COLO829 (cell line): ENCODE results near the gene ZCCHC9.
"Not testable (repeated sequence)": the region's sequence is repeated elsewhere in the genome, so short reads cannot be mapped to it uniquely, and the experiment has no call there.

Experiments used
- DNase-seq: peaks from one replicate; pipeline ENCODE4 v3.0.0; 2012; ENCODE audit warnings: low spot score

ZCCHC9 gene

DNA sequence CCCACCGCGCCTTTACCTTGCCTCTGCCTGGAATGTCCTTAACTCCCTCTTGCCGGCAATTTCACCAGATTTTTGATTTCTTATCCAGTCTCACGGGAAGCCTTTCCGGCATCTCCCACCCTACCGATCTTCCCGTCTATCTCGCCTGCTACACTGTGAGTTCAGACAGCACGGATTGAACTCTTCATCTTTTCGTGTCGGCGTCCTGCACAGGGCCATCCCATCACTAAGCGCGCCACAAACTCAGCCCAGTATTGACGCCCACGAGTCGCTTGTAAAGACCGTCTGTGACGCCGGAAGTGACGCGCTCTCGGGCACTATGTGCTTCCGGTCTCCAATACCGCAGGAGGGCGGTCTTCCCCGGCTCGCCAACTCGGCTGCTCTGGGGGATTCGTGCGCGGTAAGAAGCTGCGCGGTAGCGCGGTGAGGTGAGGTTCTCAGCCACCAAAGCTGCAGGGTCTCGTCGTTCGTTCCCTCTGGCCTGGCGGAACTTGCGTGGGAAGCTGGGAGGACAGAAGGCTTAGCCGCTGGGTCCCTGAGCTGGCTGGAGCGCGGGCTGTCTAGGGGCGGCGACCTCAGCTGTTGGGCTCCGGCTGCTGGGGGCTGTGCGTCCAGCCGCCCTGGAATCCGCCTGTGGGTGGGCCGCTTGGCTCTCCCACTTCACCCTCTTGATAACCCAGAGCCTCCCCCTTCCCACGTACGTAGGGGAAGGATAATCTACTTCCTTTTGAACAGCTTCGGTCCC is at the start of gene ZCCHC9:
TSS of gene ZCCHC9 (plus strand) at position 317 of the 745 bp plus-strand sequence. CDS start 3,171 bp downstream, outside the sequence.
- peak; percentile 31 for DNase-seq

DNA sequence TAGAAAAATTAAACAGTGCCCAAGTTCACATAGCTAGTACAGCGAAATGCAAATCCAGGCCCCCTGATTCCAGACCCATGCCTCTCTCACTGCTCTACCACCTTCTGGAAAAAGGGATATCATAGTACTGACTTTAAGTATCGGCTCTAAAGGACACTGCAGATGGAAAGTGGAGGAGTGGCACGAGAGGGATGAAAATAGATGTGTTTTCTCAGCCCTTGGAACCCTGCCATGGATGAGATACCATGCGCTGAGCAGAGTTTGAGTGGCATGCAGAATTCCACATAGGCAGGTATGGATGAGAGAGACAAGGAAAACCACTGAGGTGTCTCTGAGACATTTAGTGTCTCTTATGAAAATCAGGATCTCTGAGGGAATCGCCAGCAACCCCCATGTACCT is 49.5 kb upstream of the ZCCHC9 start:
- DNase-seq: no peak

DNA sequence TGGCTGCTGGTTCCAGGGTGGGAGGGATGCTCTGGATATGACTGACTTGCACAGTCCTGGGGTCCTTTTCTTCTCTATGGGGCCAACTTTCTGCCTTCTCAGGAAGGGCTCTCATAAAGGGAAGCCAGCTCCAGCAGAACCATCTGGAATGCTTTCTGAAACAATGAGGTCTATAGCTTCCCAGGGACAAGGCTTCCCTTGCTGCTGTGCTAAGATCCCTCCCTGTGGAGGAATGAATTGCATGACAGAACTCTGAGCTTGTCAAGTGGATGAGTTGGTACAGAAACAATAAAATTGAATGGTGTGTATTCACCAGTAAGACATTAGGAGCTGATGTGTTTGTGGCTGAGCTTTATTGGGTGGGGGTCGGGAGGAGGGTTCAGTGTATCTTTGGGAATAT is 48.5 kb upstream of the ZCCHC9 start:
- DNase-seq: no peak

GRCh38 chr5:81253875-81254274 is 47.5 kb upstream of the ZCCHC9 start:
- no peak for DNase-seq

- no peak for DNase-seq
Measured at GRCh38 chr5:81254886-81255559, 46.4 kb upstream of the ZCCHC9 start.

- no peak for DNase-seq
Measured at GRCh38 chr5:81256766-81257165, 44.6 kb upstream of the ZCCHC9 start.

- DNase-seq: not testable (repeated sequence)
Measured at GRCh38 chr5:81262796-81263195, 38.6 kb upstream of the ZCCHC9 start.

DNA sequence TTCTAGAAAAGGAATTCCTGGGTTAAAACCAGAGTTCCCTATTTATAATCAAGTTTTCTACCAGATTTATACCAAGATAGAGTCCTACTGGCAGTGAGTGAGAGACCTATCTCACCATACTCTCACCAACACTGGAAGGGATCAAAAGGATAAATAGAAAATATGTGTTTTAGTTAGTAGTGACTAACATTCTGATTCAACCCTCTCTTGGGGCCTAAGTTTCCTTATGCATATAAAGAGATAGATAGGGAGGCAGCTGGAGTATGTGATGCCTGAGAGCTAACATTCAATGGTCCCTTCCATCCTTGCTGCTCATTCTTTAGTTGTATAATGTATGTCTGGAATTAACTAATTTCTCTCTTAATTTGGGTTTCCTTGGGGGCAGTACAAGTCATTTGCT is 36.3 kb upstream of the ZCCHC9 start:
- DNase-seq: no peak

DNA sequence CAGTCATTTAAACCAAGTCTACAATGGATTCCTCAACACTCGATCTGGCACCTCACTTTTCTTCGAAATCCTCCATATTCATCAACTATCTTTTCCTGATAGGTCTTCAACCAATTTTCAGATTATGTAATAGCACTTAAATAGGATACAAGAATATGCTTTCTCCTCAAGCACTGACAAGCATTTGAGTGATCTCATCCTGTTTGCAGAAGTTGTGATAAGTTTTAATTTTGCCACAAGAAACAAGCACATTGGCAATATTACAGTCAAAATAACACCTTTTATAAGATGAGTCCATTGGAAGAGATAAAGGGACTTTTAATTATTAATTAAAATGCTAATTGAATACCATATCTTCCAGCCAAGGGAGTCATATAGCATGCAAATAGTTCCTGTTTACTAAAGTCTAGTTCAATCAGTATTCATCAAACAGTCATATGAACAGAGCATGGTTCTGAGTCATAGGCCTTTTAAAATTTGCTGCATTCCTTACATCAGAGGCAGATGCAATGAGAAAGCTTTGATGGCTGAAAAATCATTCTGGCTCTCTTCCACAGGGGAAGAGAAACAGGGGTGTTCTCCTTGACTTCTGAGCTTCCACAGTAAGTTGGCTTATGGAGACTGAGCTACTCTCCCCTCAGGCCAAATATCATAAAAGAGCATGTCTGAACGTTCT is 32.7 kb upstream of the ZCCHC9 start:
- DNase-seq: peak; percentile 79

DNA sequence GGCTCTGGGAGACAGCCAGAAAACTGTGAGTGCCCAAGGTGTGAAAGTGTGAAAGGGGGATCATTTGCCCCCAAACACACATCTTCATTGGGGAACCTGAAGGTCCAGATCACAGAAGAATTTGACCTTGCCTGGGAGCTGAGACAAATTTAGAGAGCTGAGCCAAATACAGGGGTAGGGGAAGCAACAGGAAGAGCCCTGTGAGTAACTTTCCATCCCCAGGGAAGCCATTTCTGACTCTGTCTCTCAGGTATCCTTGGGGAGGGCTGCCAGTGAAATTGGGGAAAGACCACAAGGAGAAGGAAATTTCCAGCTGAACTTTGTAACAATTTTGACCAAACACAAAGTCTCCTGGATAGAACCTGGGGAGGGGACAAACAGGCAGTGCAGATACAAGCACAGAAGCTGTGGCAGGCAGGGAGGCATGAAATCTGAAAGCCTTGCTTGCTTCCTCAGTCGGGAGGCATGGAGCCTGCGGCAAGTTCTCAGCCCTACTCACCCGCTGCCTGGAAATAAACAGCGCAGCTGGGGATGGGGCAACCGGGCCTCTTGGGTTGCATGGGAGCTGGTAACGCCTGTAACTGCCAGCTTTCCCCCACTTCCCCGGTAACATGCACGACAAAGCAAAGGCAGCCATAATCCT is 31.5 kb upstream of the ZCCHC9 start:
- no peak for DNase-seq

GRCh38 chr5:81270394-81271027 is 30.9 kb upstream of the ZCCHC9 start:
- not testable (repeated sequence) for DNase-seq

GRCh38 chr5:81283976-81284375 is 17.4 kb upstream of the ZCCHC9 start:
- no peak for DNase-seq

DNA sequence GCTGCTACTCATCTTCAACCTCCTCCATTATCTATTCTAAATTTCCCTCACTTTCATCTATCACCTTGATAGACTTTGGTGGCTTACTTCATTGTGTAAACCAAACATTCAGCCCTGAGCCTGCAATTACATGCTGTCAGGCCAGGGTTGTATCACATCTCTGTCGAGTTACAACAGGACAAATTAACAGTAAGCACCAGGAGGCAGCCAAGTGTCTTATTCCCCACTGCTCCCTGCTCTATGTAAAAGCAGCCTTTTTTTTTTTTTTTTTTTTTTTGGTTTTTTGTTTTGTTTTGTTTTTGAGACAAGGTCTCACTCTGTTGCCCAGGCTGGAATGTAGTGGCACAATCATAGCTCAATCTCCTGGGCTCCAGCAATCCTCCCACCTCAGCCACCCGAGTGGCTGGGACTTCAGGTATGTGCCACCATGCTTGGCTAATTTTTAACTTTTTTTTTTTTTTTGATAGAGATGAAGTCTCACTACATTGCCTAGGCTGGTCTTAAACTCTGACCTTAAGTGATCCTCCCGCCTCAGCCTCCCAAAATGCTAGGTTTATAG is 15.2 kb upstream of the ZCCHC9 start:
- no peak for DNase-seq

DNA sequence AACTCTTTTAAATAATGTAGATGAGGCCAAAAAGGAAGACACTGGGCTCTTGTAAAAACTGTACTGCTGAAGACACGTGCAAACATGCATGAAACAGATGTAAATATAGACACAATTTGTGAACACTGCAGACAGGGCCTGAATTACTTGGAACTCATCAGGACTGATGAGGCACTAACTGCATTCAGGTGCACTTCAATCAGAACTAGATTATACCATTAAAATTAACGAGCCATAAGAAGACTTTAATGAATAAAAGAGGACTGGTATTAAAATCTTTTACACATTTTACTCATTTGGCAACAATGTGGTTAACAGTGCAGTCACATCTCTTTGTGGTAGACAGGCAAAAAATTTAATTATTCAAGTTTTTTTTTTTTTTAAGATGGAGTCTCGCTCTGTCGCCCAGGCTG is 13.4 kb upstream of the ZCCHC9 start:
- DNase-seq: no peak

GRCh38 chr5:81290146-81290545 is 11.2 kb upstream of the ZCCHC9 start:
- no peak for DNase-seq

- DNase-seq: no peak
Measured at GRCh38 chr5:81292130-81292529, 9.3 kb upstream of the ZCCHC9 start.

DNA sequence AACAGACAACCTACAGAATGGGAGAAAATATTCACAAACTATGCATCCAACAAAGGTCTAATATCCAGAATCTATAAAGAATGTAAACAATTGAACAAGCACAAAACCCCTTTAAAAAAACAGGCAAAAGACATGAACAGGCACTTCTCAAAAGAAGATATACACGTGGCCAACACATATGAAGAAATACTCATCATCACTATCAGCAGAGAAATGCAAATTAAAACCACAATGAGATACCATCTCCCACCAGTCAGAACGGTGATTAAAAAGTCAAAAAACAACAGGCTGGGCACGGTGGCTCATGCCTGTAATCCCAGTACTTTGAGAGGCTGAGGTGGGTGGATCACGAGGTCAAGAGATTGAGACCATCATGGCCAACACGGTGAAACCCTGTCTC is 7.4 kb upstream of the ZCCHC9 start:
- not testable (repeated sequence) for DNase-seq

GRCh38 chr5:81297531-81297930 is 3.9 kb upstream of the ZCCHC9 start:
- no peak for DNase-seq

DNA sequence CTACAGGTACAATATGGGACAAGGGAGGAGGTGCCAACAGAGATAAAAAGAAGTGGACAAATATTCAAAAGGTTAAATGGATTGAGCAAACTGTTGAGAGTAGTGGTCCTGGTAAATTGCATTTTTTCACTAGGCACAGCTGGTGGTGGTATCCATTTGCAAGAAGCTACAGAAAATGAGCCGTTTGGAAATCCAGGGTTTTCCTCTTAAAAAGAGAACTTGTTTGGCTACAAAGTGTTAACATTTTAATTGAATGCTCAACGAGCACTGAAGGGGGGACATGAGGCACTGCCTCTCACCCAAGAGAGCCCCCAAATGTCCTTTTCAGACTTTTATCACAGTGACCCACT is 491 bp upstream of the ZCCHC9 start:
- DNase-seq: no peak

GRCh38 chr5:81302596-81302995 is 1.2 kb downstream of the ZCCHC9 start:
- no peak for DNase-seq

- DNase-seq: peak; percentile 50
Measured at GRCh38 chr5:81303563-81303962, 2.2 kb downstream of the ZCCHC9 start.

DNA sequence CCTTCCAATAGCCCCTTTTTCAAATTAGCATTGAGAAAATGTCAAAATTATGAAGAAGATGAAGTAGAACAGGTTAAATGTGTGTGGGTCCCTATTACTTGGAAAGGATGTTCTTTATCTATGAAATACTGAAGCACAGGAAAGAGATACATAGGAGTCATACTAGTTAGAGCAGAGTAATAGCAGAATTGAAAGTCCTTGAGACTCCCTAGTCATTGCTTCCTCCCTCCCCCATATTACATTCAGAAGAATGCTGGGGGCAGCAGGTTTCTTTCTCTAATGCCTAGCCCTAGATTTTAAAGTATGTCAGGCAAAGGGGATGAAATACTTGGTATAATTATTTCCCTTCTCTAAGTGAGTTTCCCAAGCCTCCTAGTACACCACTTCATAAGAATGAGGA is 4.4 kb downstream of the ZCCHC9 start:
- DNase-seq: no peak
